HuH-7.5 (cell line): Measurements from ENCODE around the gene SPRR1B.
"Not testable (repeated sequence)": the region's sequence is repeated elsewhere in the genome, so short reads cannot be mapped to it uniquely, and the experiment has no call there.

Source experiments
- DNase-seq: peaks from one replicate; pipeline ENCODE4 v3.0.0; 2011; ENCODE audit warnings: low spot score

The SPRR1B gene, protein sequence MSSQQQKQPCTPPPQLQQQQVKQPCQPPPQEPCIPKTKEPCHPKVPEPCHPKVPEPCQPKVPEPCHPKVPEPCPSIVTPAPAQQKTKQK

DNA sequence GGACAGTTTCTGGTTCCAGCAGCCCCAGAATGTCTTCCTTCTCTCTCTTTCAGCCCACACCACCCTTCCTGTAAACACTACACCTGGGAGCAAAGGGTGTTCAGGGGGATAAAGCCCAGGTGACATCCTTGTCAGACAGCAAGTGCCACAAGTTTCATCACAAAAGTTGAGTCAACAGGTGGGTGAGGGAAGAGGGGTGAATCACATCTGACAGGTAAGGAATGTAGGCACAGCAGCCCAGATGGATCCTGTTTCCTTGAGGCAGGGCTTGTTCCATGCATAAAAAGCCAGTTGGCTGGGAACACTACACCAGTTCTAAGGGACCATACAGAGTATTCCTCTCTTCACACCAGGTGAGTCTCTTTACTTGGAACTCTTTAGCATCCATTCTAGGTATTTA, at the start of gene SPRR1B:
TSS of gene SPRR1B (plus strand) at position 309 of the 400 bp plus-strand sequence. CDS start 1,143 bp downstream, outside the sequence.
- DNase-seq, result no peak

DNA sequence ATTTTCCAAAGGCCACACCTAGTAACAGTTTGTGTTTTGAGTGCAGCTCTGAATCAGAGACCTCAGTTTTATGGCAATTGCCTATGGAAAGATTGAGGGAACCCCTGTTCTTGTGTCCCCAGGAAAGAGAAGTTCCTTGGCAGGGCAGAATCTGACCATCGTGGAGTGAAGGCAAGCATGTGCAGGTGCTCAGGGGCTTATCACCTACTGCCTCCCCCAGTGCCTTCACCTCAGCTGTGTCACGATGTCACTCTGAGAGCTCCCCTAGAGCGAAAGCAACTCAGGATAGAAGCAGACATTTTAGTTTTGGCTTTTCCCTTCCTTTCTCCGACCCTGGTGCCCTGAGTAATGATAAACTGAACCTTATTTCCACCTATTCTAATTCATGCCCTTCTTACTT, 48.9 kb upstream of the SPRR1B start:
- DNase-seq, result no peak

DNA sequence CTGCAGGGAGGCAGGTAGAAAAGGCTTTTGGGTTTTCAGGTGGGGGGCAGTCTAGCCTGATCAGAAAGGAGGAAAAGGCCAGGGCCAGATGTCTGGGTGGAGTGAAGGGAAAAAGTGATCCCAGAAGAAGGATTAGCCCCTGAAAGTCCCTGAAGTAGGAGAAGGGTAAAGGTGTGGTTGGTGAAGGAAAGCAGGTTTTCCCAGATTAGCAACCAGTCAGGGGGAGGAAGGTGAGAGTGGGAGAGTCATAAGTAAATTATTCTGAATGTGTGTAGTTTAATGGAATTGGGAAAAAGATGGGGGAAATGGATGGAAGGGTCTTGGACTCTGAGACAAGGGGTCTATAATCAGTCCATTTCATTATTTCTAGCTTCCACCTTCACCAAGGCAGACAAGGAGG, 47.8 kb upstream of the SPRR1B start:
- DNase-seq, result no peak

DNA sequence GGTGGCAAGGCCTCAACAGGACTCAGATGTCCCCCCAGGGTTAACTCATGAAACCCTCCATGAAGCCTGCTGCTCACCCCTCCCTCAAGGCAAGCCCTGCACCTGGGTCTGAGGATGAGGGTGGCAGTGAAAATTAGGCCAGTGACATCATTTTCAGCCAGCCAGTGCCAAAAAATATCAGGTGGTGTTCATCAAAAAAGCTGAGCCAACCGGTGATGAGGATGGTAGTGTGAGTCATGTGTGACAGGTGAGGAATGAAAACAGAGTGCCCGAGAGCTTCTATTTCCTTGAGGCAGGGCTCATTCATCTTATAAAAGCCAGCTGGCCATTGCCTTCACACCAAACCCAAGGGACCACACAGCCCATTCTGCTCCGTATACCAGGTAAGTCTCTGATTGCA, 47.3 kb upstream of the SPRR1B start, which contains the start of gene SPRR1A:
TSS of gene SPRR1A (plus strand) at position 339 of the 400 bp plus-strand sequence. CDS start 1,150 bp downstream, outside the sequence.
- no peak for DNase-seq

DNA sequence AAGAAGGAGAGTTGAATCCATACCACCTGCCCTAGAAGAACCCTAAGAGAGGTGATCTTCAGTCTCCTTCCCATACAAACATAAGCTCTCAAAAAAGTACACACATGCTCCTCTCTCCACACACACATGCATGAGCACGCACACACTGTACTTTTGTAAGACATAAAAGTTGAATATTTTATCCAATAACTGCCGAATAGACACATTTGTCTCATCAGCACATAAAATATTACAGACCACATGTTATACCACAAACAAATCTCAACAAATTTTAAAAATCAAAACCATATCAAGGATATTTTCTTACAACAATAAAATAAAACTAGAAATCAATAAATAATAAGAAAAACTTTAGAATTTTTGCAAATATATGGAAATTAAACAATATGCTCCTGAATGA, 44.4 kb upstream of the SPRR1B start:
- no peak for DNase-seq

DNA sequence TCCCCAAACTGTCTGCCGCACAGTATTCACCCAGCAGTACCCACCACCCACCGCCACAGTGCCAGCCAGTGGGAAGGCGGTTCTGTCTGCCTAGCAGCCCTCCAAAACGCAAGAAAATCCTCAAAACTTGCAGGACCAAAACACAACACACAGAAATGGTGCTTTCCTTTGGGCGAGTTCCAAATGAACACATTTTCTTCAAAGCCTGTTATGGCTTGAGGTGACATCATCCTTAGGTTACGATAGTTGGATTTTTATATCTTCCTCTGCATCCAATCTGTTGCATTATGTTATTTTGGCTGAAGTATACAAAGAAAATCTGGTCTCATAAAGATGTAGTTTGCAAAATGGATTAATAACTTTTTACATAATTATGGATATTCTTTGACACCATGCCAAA, 37.8 kb upstream of the SPRR1B start:
- no peak for DNase-seq

DNA sequence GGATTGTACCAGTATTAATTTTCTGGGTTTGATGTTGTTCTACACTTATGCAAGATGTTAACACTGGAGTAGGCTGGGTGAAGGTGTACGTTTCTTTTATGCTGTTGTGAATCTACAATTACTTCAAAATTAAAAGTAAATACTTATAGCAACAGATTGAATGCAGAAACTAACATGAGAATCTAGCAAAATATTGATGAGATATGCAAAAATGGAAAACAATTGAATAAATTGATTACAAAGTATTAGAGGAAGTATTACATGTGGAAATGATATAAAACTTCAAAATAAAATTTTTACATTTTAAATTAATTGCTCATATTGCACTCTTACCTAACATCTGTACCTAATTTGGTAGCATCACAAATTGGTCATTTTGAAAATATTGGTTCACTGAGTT, 35.2 kb upstream of the SPRR1B start:
- no peak for DNase-seq

DNA sequence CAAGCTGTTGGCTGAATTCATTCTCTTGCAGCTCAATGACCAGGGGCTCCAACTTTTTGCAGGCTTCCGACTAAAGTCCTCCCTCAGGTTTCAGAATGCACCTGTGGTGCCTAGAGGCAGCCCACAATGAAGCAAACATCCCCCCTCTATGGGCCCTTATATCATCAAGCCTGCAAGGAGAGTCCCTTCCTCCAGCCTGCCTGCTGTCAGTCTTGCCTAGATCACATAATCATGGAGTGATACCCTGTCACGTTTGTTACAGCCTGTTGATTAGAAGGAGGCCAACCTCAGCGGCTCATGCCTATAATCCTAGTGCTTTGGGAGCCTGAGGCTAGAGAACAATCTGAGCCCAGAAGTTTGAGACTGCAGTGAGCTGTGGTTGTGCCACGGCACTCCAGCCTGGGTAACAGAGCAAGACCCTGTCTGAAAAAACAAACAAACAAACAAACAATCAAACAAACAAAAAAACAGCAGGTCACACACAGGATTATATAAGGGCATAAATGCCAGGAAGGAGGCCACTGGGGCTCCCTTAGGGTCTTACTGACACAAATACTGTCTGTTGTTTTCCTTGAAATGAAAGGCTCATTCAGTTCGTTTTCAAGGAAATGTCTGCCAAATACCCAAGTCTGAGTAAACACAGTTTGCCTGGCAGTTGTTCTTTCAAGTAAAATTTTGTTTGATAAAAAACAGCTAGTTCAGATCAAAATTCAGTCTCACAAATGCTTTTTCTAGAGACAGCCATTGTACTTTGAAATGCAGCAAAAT, 34.2 kb upstream of the SPRR1B start:
- no peak for DNase-seq

DNA sequence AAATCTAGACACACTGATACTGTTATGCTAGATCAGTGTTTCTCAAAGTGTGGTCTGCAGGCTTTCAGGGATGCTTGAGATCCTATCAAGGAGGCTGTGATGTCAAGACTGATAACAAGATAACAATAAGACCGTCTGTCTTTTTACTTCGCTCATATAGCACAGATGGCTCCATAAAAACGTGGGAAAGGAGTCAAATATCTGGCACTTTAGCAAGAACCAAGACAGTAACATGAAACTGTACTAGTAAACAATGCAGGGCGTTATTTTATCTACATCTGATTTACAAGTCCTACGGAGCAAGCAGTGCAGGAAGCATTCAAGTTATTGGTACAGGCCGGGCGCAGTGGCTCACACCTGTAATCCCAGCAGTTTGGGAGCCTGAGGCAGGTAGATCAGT, 33.1 kb upstream of the SPRR1B start:
- DNase-seq, result no peak

DNA sequence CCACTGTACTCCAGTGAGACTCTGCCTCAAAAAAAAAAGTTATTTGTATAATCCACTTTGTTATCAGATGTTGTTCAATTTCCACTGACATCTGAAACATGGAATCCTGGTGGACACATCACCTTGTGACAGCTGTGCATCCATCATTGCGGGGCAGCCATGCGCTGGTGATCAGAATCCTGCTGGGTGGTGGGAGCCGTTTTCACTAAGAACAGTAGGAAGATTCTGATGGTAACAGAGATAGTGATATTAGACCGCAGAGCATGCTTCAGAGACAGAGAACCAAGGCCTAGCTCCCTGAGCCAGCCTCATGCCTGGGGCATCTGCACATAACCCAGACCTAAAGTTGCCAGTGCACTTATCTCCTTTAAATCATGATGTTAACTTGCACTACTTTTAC, 32.5 kb upstream of the SPRR1B start:
- DNase-seq, result no peak

DNA sequence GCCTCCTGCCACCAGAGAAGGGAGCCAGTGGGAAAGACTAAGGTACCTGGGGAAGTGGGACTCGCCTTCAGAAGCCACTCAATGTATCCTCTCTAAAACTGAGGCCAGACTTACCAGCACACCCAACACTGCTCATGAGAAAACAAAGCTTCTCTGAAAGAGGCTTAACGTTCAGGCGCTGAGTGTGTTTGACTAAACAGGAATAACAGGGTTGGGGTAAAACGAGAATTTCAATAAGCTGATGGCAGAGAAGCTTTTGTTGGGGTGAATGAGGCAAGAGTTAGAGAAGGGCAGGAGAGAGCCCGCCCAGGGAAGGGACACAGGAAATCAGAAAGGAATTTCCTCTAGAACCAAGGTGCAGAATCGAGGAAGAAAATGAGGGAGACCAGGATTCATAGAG, 31.2 kb upstream of the SPRR1B start:
- no peak for DNase-seq

DNA sequence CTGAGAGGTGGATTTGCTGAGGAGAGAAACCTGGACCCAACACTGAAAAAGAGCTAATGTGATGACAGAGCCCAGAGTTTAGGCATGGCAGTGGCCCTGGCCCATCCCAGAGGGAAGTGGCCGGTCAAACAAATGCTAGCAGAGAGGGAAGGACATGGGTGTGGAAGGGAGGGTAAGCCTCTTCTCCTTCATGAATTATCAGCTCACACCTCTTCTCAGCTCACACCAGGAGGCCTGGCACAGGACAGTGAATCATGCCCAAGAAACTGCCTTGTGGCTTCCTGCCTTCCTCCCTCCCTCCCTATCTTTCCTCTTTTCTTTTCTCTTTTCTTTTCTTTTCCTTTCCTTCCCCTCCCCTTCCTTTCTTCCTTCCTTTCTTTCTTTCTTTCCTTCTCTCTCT, 30.7 kb upstream of the SPRR1B start:
- DNase-seq, result no peak

DNA sequence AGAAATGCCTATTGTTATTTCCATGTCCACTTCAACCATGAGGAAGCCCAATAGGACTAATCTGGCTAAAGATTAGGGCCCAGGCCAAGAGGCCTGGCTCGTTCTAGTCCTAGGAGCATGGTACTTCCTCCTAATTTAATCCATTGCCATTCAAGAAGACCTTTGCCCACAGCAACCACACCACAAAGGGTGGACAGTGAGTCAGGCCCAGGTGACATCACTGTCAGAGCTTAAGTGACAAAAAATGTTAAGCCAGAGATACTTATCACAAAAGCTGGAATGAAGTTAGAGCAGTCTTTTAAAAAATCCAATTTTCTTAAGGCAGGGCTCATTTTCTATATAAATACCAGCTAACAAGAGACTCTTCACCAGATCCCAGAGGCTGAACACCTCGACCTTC, 29.6 kb upstream of the SPRR1B start, which contains the start of gene SPRR3:
TSS of gene SPRR3 (plus strand) at position 368 of the 400 bp plus-strand sequence. CDS start 1,272 bp downstream, outside the sequence.
- DNase-seq, result no peak

DNA sequence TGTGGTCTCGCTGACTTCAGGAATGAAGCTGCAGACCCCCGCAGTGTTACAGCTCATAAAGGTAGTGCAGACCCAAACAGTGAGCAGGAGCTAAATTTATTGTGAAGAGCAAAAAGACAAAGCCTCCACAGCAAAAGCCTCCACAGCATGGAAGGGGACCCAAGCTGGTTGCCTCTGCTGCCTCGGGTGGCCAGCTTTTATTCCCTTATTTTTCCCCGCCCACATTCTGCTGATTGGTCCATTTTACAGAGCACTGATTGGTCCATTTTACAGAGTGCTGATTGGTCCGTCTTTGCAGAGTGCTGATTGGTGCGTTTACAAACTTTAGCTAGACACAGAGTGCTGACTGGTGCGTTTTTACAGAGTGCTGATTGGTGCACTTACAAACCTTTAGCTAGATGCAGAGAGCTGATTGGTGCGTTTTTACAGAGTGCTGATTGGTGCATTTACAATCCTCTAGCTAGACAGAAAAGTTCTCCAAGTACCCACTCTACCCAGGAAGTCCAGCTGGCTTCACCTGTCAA, 19.7 kb upstream of the SPRR1B start:
- DNase-seq, result not testable (repeated sequence)

DNA sequence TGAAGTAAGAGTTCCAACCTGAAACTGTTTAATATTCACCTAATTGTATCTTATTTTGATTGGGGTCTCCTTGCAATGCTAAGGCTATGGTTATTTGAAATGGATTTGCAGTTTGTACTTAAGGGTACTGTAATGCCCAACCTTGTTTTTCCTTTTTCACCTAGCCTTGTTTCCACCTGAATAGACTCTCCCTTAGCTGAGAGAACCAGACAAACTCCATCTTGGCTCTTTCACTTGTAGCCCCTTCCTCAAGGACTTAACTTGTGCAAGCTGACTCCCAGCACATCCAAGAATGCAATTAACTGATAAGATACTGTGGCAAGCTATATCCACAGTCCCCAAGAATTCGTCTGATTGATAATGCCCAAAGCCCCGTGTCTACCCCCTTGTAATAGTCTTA, 9.2 kb upstream of the SPRR1B start:
- DNase-seq, result not testable (repeated sequence)

DNA sequence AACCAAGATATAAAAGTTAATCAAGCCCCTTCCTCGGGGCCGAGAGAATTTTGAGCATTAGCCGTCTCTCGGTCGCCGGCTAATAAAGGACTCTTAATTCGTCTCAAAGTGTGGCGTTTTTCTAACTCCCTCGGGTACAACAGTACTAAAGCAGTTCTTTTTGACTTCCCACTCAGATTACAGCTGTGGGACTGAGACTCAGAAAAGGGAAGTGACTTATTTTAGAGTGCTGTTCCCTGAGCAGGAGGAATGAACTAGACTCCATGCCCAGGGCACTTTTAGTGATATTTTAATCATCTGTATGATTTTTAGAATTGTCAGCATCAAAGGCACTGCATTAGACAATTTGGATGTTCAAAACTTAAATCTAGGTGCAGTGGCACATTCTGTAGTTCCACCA, 8.7 kb upstream of the SPRR1B start:
- not testable (repeated sequence) for DNase-seq

DNA sequence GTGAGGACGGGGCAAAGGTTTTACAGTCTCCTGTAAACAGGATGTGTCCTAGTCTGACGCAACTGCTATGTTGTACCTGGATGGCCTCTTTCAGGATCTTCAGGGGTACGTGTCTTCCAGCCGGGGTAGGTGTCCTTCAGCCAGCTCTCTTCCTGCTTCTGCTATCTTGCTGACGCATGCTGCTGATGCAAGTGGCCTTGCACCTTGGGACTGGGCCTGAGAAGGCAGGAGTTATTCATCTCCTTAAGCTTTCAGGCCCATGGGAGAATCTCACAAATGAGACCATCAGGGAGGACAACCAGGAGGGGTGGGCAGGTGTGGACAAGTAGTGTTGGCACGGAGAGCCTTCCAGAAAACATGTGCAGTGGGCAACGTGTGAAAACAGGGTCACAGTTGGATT, 7.9 kb upstream of the SPRR1B start:
- no peak for DNase-seq

DNA sequence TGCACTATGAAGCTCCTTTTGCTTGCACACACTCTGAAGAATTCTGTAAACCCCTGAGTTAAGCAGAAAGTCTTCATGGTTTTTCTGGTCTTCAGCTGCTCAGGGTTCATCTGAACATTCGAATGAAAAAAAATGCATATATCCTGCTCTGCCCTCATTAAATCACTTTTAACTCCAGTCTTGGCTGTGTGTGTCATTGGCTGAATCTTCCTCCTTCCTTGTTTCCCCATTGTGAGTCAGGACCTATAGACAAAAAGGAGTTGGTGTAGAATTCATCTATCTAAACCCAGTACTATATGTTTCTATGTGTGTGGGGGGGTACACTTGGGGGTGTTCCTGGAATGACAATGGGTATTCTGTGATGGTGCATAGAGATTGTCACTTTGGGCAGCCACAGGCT, 6.6 kb upstream of the SPRR1B start:
- DNase-seq, result no peak

DNA sequence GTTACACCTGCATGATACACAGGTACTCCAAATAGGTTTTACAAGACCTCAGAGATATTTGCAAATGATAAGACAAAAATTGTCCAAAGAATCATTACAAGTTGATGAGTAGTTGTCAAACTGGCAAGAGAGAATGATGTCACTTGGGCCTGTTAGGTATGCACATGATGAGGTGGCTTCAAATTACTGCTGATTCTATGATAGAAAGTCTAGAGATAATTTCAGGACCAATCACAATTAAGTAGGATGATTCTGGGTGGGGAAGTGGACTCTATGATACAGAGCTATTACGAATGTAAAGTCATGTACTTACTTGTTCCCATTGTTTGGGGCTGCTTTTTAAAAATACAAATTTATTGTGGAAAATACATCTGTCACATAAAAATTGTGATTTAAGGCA, 5.2 kb upstream of the SPRR1B start:
- no peak for DNase-seq

DNA sequence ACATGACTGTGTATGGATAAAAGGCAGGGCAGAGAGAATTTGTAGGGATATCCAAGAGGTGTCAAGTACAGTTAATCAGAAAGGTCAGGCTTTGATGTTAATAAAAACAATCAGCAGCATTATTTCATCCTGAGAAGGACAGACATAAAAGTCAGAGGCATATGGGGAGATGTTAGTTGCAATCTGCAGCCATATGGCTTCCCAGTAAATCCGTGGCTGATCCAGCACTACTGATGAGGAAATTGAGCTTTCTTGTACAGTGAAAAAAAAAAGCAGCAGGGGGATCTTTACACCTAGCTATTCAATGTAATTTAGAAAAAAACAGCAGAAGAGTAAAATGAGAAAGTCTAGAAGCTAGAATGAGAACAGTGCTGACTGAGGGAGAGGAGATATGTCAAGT, 2.2 kb upstream of the SPRR1B start:
- DNase-seq, result no peak

DNA sequence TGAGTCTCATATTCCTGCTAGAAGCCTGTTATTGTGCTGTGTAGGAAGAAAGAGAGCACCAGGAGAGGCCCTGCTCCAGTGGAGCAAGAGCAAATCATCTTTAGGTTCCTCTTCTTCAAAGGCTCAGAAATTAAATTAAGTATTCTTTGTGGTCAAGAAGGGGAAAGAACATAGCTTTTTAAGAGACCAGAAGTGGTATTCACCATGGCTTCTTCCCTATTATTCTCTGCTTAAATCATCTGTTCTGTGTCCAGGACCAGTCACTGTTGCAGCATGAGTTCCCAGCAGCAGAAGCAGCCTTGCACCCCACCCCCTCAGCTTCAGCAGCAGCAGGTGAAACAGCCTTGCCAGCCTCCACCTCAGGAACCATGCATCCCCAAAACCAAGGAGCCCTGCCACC, 1.1 kb downstream of the SPRR1B start:
- no peak for DNase-seq

DNA sequence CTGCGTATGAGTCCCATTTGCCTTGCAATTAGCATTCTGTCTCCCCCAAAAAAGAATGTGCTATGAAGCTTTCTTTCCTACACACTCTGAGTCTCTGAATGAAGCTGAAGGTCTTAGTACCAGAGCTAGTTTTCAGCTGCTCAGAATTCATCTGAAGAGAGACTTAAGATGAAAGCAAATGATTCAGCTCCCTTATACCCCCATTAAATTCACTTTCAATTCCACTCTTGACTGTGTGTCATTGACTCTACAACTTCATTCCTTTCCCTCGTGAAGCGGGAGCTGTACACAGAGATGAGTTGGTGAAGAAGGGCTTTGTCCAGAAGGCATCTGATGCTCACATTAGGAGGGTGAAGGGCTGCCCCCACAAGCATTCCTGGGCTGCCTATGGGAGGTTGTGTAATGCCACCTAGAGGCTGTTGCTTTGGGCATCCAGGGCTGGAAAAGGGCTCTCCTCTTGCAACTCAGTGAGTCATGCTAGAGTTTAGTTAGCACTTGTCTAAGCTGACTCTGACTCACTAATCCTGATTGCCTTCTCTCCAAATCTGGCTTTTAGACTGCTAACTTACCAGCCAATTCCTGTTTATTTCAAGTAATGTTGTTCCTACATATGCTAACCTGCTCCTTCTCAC, 1.8 kb downstream of the SPRR1B start:
- DNase-seq, result peak; percentile 2

DNA sequence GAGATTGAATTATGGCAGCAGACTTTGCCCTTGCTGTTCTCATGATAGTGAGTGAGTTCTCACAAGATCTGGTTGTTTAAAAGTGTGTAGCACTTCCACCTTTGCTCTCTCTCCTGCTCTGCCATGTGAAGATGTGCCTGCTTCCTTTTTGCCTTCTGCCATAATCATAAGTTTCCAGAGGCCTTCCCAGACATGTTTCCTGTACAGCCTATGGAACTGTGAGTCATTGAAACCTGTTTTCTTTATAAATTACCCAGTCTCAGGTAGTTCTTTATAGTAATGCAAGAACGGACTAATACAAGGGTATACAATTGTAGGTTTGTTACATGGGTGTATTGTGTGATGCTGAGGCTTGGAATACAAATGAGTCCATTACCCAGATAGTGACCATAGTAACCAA, 4.2 kb downstream of the SPRR1B start:
- DNase-seq, result no peak
